GM18868 (cell line): Measurements from ENCODE around the gene MYO18A.

ENCODE experiments used
- ATAC-seq: cut with Tn5 transposase; IDR thresholded peaks from one replicate; pipeline ENCODE4 v1.9.1; 2021; ENCODE audit warnings: mild to moderate bottlenecking, moderate library complexity; ENCODE audit not compliant: unreplicated experiment

MYO18A gene

GRCh38 chr17:29127840-29128239, 52.4 kb downstream of the MYO18A start:
- no peak for ATAC-seq

DNA sequence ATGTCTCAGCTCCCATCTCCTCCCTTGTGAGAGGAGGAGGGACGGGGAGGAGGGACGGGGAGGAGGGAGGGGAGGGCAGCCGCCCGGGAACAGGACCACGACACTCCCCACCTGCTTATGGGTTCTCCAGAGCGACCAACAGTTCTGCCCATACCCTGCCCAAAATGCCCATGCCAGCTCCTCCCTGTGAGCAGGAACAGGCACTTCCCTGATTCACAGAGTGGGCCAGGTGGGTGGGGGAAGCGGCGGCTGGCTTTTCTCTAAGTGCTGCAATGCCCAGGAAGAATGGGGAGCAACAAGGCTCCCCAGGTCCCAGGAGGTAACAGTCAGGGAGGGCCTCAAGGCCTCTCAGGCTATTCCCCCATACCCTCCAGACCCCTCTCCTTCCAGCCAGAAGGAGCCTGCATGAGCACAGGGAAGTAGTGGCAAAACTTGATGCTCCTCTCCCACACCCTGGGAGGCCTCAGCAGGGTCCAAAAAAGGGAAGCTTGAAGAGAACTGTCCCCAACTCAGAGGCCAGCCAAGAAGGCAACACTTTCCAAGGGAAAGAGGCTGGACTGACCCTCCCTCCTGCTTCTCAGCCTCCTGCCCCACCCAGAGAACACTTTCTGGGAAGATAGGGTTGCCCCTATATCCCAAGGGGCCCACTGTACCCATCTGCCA, 53.8 kb downstream of the MYO18A start:
- no peak for ATAC-seq

GRCh38 chr17:29125651-29126050, 54.5 kb downstream of the MYO18A start:
- ATAC-seq = no peak

DNA sequence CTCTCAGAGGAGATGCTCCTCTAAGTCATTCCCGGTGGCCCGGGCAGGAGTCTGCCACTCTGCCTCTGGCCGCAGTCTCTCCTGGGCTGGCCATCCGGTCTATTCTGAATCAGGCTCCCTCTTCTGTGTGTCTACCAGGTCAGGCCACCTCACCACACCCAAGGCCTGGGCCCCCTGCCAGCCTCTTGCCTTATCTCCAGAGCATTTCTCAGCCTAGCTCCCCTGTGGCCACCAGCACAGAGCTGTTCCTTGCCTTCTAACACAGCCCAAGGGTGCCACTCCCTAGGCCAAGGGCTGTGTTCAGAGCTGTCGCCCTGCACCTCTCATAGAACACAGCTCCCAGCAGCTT, 55.3 kb downstream of the MYO18A start:
- ATAC-seq = no peak

- ATAC-seq = peak; percentile 61
Measured at GRCh38 chr17:29124135-29124924, 55.9 kb downstream of the MYO18A start.

DNA sequence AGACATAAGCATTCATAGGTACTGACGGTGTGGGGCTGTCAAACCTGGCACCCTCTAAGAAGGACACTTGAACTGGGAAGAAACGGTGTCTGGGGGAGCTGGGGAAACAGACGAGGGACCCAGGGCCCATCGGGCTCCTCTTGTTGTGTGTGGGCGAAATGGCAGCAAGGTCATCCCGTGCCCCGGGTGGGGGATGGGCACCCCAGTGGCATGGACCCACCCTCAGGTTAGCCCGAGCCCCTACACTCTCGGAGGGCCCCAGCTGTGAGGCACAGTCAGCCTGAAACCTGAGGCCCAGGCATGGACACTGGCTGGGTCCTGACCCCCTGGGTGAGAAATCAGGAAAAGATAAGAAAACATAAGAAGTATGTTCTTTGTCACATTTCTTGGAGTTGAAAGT, 57.1 kb downstream of the MYO18A start:
- ATAC-seq = no peak

DNA sequence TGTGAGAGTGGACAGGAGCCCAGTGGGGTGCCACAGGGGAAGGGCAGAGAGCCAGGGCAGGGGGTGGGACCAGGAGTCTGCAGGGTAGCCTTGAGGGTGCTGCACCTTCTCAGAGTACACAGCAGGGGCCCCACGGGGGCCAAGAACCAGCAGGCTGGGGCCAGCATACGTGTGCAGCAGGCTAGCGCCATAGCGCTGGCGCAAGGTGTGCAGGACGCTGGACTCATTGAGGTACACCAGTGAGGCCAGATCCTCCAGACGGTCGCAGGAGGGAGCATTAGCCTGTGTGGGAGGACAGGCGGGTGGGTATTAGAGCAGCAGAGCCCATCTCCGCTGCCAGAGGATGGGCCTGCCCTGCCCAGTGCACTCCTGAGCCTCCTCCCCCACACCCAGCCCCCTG, 58.8 kb downstream of the MYO18A start:
- no peak for ATAC-seq

DNA sequence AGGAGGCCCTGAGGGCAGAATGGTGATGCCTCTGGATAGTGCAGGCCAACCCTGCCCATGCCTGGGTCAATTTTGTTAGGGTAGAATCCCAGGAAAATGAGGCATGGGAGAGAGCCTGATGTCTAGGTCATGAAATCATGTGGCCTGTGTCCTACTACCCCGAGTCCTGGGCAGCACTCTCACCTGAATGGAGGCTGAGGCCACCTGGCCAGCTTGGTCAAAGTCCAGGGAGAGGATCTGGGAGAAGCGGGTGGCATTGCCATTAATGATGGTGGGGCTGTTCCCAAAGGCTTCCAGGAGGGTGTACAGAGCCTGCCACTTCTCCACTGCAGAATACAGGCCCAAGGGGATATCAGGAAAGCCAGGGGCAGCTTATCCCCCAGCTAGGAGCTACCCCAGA, 59.8 kb downstream of the MYO18A start:
- ATAC-seq = no peak

DNA sequence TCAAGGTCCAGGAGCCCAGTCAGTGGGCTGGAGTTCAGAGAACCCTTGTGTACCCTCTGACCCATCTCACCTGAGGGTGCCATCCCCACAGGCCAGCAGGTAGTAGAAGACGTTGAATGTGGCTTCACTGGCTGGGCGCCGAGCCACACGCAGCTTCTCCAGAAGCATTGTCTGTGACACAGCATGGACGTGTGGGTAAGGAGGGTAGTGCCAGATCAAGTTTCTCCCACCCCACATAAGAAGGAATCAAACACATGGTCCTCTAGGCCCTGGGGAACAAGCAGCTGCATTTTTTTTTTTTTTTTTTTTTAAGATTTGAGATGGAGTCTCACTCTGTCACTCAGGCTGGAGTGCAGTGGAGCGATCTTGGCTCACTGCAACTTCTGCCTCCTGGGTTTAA, 60.9 kb downstream of the MYO18A start:
- ATAC-seq = no peak

DNA sequence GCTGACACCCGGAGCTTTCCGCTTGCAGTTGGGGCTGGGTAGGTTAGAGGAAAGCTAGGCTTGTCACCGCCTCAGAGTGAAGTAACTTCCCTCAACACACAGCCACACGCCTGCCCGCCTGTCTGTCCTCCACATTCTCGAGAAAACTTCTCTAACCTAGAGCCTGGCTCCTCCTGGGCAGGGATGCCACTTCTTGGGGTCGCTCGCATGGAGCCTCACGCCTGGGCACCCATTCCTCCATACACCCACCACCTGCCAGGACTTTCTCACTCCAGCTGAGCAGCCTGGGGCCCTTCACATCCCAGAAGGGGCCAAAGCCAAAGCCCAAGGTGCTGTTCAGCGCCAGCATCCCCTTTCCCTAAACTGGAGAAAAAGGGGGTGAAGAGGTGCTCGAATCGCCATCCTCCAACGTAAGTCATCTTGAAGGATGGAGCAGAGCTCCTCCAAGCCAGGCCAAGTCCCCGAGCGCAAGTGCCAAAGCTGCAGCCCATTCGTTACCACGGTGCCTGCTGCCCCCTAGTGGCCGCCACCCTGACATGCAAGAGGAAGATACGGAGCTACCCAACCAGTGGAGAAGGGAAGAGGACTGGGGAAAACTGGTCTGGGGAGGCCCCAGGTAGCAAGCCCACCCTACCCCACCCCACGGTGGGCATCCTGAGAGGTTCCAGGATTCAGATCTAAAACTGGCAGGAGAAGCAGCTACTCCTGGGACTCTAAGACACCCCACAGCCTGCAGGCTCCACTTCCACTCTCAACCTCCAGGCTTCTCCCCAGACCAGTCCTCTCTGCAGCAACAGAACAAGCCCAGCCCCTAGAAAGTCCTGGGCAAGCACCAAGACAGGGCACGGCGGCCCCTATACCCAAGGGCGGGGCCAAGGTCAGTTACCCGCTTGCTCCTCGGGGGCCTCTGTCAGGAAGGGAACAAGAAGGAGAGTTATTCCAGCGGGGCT, 63.1 kb downstream of the MYO18A start:
- no peak for ATAC-seq

- ATAC-seq = no peak
Measured at GRCh38 chr17:29115961-29116803, 64.0 kb downstream of the MYO18A start.

- no peak for ATAC-seq
Measured at GRCh38 chr17:29115435-29115834, 64.8 kb downstream of the MYO18A start.

DNA sequence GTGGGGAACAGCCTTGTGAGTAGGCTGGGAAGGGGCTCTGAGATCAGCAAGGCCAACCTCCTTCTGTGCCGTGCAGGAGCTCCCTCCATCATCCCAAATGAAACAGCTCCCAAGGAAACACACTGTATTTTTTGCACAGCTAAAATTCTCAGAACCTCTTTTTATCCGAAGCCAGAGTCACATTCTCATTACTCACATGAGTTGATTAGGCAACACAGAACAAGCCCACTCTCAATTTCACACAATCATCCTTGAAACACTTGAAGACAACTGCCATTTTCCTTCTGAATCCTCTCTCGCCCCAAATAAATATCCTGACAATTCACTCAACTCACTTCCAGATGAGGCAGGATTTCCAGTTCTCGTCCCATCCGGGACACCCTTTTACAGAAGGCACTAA, 66.1 kb downstream of the MYO18A start:
- ATAC-seq = no peak

DNA sequence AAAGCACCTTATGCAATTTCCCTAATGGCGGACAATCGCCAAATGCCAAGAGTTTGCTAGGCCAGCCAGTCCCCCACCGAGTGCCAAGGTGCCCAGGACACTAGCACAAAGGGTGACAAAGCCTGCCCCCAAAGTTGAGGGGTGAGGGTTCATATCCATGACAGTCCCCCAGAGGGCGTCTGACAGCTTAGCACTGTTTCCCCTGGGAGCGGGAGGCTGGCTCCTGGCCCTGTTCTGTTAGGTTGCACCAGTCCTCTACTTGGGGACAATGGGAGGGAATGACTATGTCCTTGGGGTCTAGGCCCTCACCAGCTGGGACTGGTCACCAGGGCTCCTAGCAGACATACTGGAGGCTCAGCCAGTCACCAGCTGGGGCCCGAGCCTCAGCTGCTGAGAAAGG, 66.9 kb downstream of the MYO18A start:
- no peak for ATAC-seq

DNA sequence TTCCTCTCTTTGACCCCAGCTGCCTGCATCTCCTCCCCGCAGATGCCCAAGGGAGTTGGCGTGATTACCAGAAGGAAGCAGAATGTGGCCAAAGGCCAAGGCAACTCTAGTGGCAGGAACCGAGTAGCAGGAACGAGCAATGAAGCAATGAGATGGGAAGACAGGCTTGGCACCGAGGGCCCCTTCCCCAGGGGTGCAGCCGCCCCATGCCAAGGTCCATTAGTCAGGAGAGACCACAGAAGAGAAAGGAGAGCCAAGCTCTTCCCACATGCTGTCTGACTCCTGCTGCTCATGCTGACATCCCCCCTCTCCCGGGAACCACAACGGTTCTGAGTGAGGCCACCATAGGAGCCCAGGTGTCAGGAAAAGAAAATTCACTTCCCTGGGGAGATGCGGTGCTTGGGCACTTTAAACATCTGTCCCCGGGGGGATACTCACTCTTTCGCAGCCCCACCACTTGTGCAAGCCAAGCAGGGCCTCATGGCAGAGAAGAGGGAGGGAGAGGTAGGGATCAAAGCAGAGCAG, 67.4 kb downstream of the MYO18A start:
- no peak for ATAC-seq

GRCh38 chr17:29111816-29112499, 68.2 kb downstream of the MYO18A start:
- no peak for ATAC-seq

- ATAC-seq = no peak
Measured at GRCh38 chr17:29110372-29110757, 69.8 kb downstream of the MYO18A start.

DNA sequence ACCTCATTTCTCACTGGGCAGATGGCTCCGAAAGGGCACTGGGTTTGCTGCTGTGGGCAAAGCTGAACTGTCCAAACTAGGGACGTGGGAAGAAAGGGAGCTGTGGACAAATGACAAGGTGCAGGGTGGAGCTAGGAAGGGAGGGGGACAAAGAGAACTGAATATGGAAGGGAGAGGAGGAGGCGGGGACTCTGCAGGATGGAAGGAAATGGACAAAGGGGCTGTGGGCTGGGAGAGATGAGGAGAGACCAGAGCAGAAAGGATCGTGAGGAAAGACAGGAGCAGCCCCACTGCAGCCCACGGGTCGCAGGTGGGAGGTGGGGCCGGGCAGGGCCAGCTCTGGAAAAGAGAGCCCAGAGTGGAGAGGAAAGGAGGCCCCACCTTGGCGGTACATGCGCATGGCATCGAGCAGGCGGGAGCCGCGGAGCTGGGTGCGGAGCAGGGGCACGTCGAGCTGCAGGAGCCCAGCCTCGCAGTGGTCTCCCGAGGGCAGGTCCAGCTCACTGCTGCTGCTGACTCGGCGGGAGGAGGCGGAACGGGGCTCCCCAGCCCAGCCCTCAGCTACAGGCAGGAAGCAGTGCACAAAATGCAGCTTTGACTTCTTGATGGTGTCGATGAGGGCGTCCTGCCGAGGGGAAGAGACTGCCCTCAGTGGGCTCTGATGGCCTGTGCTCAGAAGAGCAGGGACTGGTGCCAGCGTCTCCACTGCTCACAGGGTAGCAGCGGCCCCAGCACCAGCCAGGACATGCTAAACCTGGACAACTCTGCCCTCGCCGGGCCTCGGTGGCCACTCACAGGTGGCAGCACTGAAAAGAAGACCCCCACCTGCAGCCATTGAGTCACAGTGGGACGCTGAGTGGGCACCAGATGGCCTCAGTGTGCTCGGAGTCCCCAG, 70.5 kb downstream of the MYO18A start:
- ATAC-seq = no peak
